Measurements from ENCODE around the gene MBD5.

Gene MBD5

GRCh38 chr2:148231858-148232257 lies 211.0 kb downstream of the MBD5 start:
- no peaks in the 10 kb centered on the region for H3K36me3 ChIP-seq (ENCODE audit: low read depth)
- no peak for TF ChIP-seq CTCF (IDR thresholded peaks at IDR 0.05; ENCODE audit: poor library complexity, severe bottlenecking)
- no peak for DNase-seq (ENCODE audit: low spot score)
- ATAC-seq (ENCODE audit: low read depth), result no peak
- no peak overlapping the region for H3K4me3 ChIP-seq (ENCODE audit: severe bottlenecking)
- H3K27ac ChIP-seq (ENCODE audit: poor library complexity, severe bottlenecking), result no peak overlapping the region
- no peaks in the 10 kb centered on the region for H3K4me1 ChIP-seq (ENCODE audit: insufficient read depth, poor library complexity, severe bottlenecking)
- H3K27me3 ChIP-seq (ENCODE audit: insufficient read depth, poor library complexity, severe bottlenecking), result no peaks in the 10 kb centered on the region
- no peaks in the 10 kb centered on the region for H3K9me3 ChIP-seq (ENCODE audit: severe bottlenecking)

GRCh38 chr2:148234143-148234542 lies 213.3 kb downstream of the MBD5 start:
- DNase-seq (ENCODE audit: low spot score), result no peak
- no peak for ATAC-seq (ENCODE audit: low read depth)
- no peaks in the 10 kb centered on the region for H3K4me1 ChIP-seq (ENCODE audit: insufficient read depth, poor library complexity, severe bottlenecking)
- H3K9me3 ChIP-seq (ENCODE audit: severe bottlenecking), result no peaks in the 10 kb centered on the region
- no peaks in the 10 kb centered on the region for H3K36me3 ChIP-seq (ENCODE audit: low read depth)
- H3K27ac ChIP-seq (ENCODE audit: poor library complexity, severe bottlenecking), result no peak overlapping the region
- TF ChIP-seq CTCF (IDR thresholded peaks at IDR 0.05; ENCODE audit: poor library complexity, severe bottlenecking), result no peak
- no peaks in the 10 kb centered on the region for H3K27me3 ChIP-seq (ENCODE audit: insufficient read depth, poor library complexity, severe bottlenecking)
- no peak overlapping the region for H3K4me3 ChIP-seq (ENCODE audit: severe bottlenecking)

- Histone ChIP-seq H3K27ac (ENCODE audit: poor library complexity, severe bottlenecking) (no peak overlapping the region), H3K4me1 (ENCODE audit: insufficient read depth, poor library complexity, severe bottlenecking) (no peaks in the 10 kb centered on the region), H3K9me3 (ENCODE audit: severe bottlenecking) (peaks cover 3% of the 10 kb centered on the region), H3K4me3 (ENCODE audit: severe bottlenecking) (no peak overlapping the region), H3K27me3 (ENCODE audit: insufficient read depth, poor library complexity, severe bottlenecking) (no peaks in the 10 kb centered on the region), H3K36me3 (ENCODE audit: low read depth) (no peaks in the 10 kb centered on the region)
- no peak for DNase-seq (ENCODE audit: low spot score)
- TF ChIP-seq CTCF (IDR thresholded peaks at IDR 0.05; ENCODE audit: poor library complexity, severe bottlenecking), result no peak
- ATAC-seq (ENCODE audit: low read depth), result no peak
Measured at GRCh38 chr2:148237911-148238310, 217.0 kb downstream of the MBD5 start.

GRCh38 chr2:148238561-148238960 lies 217.7 kb downstream of the MBD5 start:
- Histone ChIP-seq H3K4me1 (ENCODE audit: insufficient read depth, poor library complexity, severe bottlenecking) (no peaks in the 10 kb centered on the region), H3K9me3 (ENCODE audit: severe bottlenecking) (peaks cover 3% of the 10 kb centered on the region), H3K4me3 (ENCODE audit: severe bottlenecking) (no peak overlapping the region), H3K27ac (ENCODE audit: poor library complexity, severe bottlenecking) (no peak overlapping the region), H3K36me3 (ENCODE audit: low read depth) (no peaks in the 10 kb centered on the region), H3K27me3 (ENCODE audit: insufficient read depth, poor library complexity, severe bottlenecking) (no peaks in the 10 kb centered on the region)
- no peak for DNase-seq (ENCODE audit: low spot score)
- TF ChIP-seq CTCF (IDR thresholded peaks at IDR 0.05; ENCODE audit: poor library complexity, severe bottlenecking), result no peak
- no peak for ATAC-seq (ENCODE audit: low read depth)

- Histone ChIP-seq H3K27me3 (ENCODE audit: insufficient read depth, poor library complexity, severe bottlenecking) (no peaks in the 10 kb centered on the region), H3K27ac (ENCODE audit: poor library complexity, severe bottlenecking) (no peak overlapping the region), H3K4me1 (ENCODE audit: insufficient read depth, poor library complexity, severe bottlenecking) (peaks cover 13% of the 10 kb centered on the region), H3K9me3 (ENCODE audit: severe bottlenecking) (peaks cover 3% of the 10 kb centered on the region), H3K36me3 (ENCODE audit: low read depth) (no peaks in the 10 kb centered on the region), H3K4me3 (ENCODE audit: severe bottlenecking) (no peak overlapping the region)
- DNase-seq (ENCODE audit: low spot score) (no peak), ATAC-seq (ENCODE audit: low read depth) (no peak)
- TF ChIP-seq CTCF (IDR thresholded peaks at IDR 0.05; ENCODE audit: poor library complexity, severe bottlenecking), result no peak
Measured at GRCh38 chr2:148240838-148241237, 219.9 kb downstream of the MBD5 start.

Data from RWPE2 (cell line).